ENCODE results near the gene PIK3R3. TPM values are rescaled to one million over a fixed set of nuclear protein-coding genes. Genes with fewer than 3 reads are reported as not detected.

The PIK3R3 gene
- total RNA-seq, 2 donors from 2014 or later = 8.2 TPM

- no peak overlapping the region for H3K4me3 ChIP-seq
- no peak overlapping the region for H3K27ac ChIP-seq
- H3K27me3 ChIP-seq = no peaks in the 10 kb centered on the region
- H3K9me3 ChIP-seq = no peaks in the 10 kb centered on the region
- H3K9ac ChIP-seq (ENCODE audit: low read depth in 2 of 2, low read length in 2 of 2) = no peak overlapping the region
- no peaks in the 10 kb centered on the region for H3K4me1 ChIP-seq
- H3K36me3 ChIP-seq = no peaks in the 10 kb centered on the region
- intact Hi-C loops (cut with DNase I) = no loop called here
- TF ChIP-seq CTCF (IDR thresholded peaks at IDR 0.05) = no peak
- DNase-seq = no peak
Observed at GRCh38 chr1:45994423-45994822, 138.0 kb downstream of the PIK3R3 start.

Other genes starting within 250 kb of the PIK3R3 start
- gene TSPAN1, start 42.5 kb upstream of the PIK3R3 start, total RNA-seq = 1,000 to 10,000 TPM; 1,021 to 1,136 TPM
- not detected for gene P3R3URF, start 43.9 kb upstream of the PIK3R3 start, total RNA-seq
- gene POMGNT1, start 65.8 kb upstream of the PIK3R3 start, total RNA-seq = 10 to 100 TPM; 20.9 to 38.9 TPM
- 1 to 10 TPM in 1 of 2 donors, under 1 TPM in 1; 0.80 to 1.1 TPM for gene LURAP1, start 70.7 kb upstream of the PIK3R3 start, total RNA-seq
- gene RAD54L, start 115.1 kb upstream of the PIK3R3 start, total RNA-seq = 10 to 100 TPM in 1 of 2 donors, 1 to 10 TPM in 1; 5.9 to 27.5 TPM
- 10 to 100 TPM; 49.3 to 55.8 TPM for gene LRRC41, start 171.0 kb upstream of the PIK3R3 start, total RNA-seq
- 100 to 1,000 TPM; 451 to 502 TPM for gene UQCRH, start 171.1 kb upstream of the PIK3R3 start, total RNA-seq
- gene NSUN4, start 208.2 kb upstream of the PIK3R3 start, total RNA-seq = 10 to 100 TPM; 18.3 to 19.0 TPM

All from colonic mucosa (tissue), 4 donors.